SK-MEL-5 (cell line): ENCODE measurements around the gene RHBDD2. TPM values are rescaled to one million over a fixed set of nuclear protein-coding genes. Genes with fewer than 3 reads are reported as not detected.
"Not testable (repeated sequence)": the region's sequence is repeated elsewhere in the genome, so short reads cannot be mapped to it uniquely, and the experiment has no call there.

Experiments used
- DNase-seq: peaks from one replicate; pipeline ENCODE4 v3.0.0-alpha.2; 2016; ENCODE audit warnings: low read depth, low spot score
- in situ Hi-C: cut with HindIII; loops from 2 replicates; pipeline ENCODE4 v1.10.0; 2016; ENCODE audit warnings: low sequenced_read_pairs, high pct_unique_total_duplicates, low pct_unique_long_range_greater_than_20kb
- total RNA-seq: library from RNA; depleted of rRNA; stranded (reverse); fragments of >200 nt; shearing (Covaris generic); gene quantifications from 2 replicates; pipeline ENCODE4 v1.2.3, GENCODE V29; 2014

Gene RHBDD2
- total RNA-seq, 1 experiment from 2014 or later, result 70.4 TPM

DNA sequence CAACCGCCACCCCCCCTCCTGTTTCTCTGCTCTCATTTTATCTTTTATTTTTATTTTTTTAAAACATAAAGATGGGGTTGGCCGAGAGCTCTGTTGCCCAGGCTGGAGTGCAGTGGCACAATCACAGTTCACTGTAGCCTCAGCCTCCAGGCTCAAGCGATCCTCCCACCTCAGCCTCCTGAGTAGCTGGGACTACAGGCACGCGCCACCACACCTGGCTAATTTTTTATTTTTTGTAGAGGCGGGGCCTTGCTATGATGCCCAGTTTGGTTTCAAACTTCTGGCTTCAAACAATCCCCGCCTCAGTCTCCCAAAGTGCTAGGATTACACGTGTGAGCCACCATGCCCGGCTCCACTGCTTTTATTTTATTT lies 28.8 kb downstream of the RHBDD2 start:
- DNase-seq, in situ Hi-C loops: not testable (repeated sequence)

DNA sequence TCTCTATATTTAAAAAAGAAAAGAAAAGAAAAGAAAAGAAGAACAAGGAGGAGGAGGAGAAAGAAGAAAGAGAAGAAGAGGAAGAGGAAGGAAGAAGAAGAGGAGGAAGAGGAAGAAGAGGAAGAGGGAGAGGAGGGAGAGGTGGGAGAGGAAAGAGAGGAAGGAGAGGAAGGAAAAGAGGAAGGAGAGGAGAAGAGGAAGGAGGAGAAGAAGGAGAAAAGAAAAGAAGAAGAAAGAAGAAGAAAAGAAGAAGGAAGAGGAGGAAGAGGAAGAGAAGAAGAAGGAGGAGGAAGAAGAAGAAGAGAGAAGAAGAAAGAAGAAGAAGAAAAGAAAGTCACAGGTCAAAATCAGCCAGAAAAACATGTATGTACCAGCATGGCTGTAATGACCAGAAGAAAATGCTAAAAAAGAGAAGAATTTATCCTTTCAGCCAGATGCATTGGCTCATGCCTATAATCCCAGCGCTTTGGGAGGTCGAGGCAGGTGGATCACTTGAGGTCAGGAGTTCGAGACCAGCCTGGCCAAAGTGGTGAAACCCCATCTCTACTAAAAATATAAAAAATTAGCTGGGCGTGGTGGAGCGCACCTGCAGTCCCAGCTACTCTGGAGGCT lies 30.8 kb downstream of the RHBDD2 start:
- in situ Hi-C loops, result no loop called here
- no peak for DNase-seq

DNA sequence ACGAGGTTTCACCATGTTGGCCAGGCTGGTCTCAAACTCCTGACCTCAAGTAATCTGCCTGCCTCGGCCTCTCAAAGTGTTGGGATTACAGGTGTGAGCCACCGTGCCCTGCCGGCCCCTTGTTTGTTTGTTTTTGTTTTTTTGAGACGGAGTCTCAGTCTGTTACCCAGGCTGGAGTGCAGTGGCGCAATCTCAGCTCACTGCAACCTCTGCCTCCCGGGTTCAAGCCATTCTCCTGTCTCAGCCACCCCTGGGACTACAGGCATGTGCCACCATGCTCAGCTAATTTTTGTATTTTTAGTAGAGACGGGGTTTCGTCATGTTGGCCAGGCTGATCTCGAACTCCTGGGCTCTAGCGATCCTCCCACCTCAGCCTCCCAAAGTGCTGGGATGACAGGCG lies 32.4 kb downstream of the RHBDD2 start:
- in situ Hi-C loops, DNase-seq: not testable (repeated sequence)

DNA sequence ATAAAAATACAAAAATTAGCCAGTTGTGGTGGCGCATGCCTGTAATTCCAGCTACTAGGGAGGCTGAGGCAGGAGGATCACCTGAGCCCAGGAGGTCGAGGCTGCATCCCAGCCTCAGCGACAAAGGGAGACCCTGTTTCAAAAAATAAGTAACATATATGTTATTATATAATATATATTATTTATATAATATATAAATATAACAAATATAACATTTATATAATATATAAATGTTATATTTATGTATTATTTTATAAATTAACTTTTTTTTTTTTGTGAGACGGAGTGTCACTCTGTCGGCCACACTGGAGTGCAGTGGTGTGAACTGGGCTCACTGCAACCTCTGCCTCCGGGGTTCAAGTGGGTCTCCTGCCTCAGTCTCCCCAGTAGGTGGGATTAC lies 34.6 kb downstream of the RHBDD2 start:
- in situ Hi-C loops, result no loop called here
- no peak for DNase-seq

DNA sequence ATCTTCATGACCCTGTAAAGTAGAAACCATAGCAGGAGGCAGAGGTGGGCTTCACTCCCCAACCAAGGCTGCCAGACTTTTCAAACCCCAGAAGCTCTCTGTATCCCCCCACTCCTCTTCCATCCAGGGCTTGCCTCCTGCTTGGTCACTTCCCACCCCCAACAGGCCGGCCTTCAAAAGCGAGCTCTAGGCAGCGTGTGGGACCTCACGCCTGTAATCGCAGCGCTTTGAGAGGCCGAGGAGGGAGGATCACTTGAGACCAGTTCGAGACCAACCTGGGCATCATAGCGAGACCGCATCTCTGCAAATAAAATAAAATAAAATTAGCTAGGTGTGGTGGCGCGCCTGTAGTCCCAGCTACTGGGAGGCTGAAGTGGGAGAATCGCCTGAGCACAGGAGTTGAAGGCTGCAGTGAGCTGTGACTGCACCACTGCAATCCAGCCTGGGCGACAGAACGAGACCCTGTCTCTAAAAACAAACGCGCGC lies 35.4 kb downstream of the RHBDD2 start:
- DNase-seq, result peak; percentile 34
- in situ Hi-C loops, result no loop called here

DNA sequence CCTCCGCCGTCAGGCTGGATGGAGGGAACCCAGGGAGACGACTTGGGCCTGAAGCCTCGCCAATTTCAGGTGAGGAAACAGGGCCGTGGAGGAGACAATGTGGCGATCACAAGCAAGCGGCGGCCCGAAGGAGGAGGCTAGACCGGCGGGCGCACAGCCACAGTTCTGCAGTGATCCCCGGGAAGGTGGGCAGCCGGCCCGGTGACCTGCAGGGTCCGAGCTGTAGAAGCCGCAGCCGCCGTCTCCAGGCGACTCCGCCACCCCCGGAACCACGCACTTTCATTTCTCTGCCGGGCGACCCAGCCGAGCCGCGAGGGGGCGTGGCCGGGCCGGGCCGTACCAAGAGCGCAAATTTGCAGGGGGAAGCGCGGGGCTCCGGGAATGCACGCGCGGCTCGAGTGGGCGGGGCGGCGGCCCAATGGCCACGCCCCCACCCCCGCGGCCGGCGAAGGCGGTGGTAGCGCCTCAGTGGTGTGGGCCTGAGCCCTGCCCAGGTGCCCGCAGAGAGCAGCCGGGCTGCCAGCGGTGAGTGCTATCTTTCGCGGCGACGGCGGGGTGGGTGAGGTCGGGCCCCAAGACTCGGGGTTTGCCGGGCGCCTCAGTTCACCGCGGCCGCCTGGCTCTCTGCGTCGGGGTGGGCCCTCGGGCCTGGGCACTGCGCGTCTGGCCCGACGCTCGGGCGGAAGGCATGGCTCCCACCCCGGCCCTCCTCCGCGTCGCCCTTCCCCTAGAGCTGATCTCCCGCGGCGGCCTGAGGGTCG lies 36.0 kb downstream of the RHBDD2 start, which contains the start of gene POR:
Gene POR (plus strand): TSS at position 501 of the 761 bp plus-strand sequence. CDS start 38,847 bp downstream, outside the sequence.
- peak; percentile 91 for DNase-seq
- in situ Hi-C loops, result no loop called here

DNA sequence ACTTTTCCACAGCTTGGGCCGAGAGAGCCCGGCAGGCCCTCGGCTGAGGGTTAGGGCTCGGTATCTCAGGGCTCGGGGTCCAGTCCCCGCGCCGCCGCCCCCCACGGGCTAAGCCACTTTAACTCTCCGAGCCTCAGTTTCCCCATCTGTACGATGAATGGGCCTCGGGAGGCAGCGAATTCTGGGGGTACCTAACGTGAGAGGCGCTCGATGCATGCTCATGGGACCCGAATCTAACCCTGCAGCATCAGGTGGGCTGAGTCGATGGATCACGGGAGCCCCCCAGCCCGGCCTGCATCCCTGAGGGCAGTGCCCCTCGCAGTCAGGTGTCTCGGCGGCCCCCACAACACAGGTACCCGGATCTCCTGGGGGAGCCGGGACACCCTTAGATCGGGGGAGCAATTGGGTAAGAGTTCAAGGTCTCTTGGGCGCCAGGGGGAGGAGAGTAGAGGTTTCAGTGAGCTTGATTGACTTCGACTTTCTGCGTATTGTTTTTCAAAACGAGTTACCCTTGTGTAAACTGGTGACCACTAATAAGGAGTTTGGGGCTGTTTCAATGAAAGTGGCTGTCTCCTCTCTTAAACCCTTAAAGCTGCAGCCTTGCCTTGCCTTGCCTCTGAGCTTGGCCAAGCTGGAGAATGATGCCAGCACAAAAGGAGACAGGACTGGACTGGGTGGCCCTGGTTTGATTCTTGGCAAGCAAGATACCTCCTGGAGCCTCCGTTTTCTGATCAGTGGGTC lies 36.8 kb downstream of the RHBDD2 start:
- peak; percentile 35 for DNase-seq
- in situ Hi-C loops, result no loop called here

DNA sequence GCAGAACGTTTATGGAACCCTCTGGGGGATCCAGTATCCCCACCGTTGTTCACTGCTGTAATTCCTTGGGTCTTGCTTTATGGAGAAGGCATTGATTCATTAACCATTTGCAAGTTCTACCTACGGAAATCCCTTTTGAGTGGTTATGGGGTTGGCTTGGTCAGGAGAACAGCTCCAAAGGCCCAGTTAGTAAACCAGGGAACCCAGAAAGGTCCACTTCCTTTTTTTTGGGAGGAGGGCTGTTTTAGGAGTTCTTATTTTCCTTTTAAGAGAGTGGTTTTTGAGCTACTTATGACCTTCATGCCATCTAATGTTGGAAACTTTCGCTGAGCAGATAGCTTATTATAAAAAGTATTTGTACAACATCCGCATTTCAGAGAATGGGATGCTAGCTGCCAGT lies 37.4 kb downstream of the RHBDD2 start:
- in situ Hi-C loops, result no loop called here
- DNase-seq, result no peak

DNA sequence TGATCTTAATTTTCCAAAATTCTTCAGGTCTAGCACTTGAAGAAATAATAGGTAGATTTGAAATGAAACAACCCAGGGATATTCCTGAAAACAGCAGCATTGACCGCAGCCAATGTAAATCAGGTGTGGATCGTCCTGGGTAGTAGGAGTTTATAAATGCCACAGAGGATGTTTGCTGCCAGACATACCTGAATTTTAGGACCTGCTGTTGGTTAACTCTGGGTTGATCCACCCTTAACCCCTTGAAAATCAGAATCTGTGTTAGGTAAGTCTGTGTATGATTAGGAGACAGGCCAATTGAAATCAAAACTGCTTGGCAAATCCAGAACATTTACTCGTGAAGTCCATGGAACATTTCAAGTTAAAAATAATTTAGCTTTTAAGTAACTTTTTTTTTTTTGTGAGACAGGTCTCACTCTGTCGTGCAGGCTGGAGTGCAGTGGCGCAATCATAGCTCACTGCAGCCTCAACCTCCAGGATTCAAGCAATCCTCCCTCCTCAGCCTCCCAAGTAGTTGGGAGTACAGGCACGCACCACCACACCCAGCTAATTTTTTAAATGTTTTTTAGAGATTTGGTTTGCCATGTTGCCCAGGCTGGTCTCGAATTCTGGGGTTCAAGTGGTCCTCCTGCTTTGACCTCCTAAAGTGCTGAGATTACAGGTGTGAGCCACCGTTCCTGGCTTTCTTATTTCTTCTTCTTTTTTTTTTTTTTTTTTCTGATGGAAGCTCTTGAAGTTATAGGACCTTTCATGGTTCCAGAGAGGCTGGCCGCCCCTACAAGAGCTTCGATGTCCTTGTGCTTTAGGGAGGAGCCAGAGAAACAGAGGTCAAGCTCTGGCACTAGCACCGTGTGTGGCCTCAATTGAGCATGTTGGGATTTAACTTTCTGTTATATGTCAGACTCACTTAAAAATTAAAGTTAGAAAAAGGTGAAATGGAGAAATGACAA lies 38.1 kb downstream of the RHBDD2 start:
- DNase-seq, result no peak
- in situ Hi-C loops, result no loop called here

DNA sequence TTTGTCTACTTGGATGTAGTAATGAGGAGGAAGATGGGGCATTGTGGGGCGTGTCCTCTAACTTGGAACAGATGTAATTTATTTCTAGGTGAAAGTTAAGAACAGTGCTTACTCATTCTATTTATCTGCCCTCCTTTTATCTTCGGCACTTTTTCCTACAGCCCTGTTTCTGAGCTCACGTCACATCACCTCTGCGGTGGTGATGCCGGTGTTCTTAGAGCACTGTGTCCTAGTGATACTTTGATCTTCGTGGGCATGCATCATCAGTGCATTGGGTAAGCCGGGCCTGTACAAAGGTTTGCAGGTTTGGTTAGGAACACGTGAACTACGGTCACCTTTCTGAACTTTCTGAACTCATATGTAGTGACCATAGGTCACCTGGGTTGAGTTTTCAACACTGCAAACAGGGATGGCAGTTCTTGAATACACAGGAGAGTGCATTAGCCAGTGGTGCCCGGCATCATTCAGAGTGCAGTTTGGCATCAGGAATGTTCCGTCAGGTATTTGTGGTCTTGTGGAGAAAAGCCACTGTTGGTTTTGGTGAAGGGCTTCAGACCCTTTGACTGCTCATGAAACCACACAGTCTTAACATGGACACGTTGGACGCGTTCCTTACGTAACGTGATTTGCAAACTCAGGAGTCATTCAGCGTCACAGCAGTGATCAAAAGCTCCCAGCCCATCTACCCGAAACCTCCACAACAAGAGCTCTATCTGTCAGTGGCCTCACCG lies 41.8 kb downstream of the RHBDD2 start:
- in situ Hi-C loops, result no loop called here
- DNase-seq, result peak; percentile 76

DNA sequence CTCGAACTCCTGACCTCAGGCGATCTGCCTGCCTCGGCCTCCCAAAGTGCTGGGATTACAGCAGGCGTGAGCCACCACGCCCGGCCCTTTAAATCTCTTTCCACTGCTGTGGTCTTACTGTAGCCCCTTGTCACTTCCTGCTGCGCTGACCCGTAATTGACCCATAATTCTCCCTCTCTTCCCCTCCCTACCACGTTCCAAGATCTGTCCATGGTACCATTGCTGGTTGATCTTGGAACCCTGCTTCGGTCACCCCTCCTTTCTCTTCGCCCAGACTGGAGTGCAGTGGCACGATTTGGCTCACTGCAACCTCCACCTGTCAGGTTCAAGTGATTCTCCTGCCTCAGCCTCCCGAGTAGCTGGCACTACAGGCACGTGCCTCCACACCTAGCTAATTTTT lies 42.6 kb downstream of the RHBDD2 start:
- in situ Hi-C loops, result no loop called here
- DNase-seq, result no peak

DNA sequence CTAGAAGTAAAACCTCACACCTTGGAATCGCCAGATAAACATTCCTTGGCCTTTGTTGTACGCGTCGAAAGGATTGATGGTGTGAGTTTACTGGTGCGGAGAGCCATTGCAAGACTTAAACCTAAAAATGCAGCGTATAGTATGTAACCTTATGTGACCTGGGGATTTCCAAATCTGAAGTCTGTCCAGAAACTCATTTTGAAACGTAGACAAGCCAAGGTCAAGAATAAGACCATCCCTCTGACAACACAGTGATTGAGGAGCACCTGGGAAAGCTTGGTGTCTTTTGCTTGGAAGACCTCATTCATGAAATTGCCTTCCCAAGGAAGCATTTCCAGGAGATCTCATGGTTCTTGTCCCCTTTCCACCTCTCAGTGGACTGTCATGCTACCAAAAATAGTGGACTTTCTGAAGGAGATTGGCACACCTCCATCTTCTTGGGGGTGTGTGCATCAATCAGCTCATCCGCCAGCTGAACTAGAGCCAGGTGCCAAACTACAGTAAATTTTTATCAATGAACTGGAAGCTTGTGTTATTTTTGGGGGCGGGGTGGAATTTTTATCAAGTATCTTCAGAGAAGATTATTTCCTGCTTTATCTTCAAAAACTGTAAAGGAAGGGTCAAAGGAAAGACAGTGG lies 44.3 kb downstream of the RHBDD2 start:
- in situ Hi-C loops, result no loop called here
- DNase-seq, result no peak

DNA sequence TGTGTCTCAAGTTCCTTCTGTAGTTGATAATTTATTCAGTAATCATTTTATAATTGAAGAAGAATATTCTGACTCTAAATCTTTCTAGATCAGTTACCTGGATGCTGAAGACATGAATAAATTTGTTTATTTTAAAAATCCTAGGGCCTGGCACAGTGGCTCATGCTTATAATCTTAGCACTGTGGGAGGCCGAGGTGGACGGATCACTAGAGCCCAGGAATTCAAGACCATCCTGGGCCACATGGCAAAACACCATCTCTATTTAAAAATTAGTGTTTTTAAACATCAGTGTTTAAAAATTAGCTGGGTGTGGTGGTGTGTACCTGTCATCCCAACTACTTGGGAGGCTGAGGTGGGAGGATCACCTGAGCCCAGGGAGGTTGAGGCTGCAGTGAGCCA lies 45.4 kb downstream of the RHBDD2 start:
- DNase-seq, result no peak
- in situ Hi-C loops, result no loop called here

DNA sequence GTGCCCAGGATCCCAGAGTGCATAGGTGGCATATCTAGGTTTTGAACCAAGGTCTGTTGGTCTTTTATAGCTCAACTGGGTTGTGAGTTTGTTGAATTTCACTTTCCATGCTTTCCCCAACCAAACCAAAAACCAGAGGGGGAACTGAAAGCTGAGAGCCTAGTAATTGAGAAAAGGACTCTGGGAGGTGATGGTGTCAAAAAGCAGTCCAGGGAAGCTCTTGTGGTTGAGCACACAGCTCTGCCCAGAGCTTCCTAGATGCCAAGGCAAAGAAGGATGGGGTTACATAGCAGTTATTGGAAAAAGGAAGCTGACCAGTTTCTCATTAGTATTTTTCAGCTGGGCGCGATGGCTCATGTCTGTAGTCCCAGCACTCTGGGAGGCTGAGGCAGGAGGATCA lies 46.1 kb downstream of the RHBDD2 start:
- no peak for DNase-seq
- in situ Hi-C loops, result no loop called here

DNA sequence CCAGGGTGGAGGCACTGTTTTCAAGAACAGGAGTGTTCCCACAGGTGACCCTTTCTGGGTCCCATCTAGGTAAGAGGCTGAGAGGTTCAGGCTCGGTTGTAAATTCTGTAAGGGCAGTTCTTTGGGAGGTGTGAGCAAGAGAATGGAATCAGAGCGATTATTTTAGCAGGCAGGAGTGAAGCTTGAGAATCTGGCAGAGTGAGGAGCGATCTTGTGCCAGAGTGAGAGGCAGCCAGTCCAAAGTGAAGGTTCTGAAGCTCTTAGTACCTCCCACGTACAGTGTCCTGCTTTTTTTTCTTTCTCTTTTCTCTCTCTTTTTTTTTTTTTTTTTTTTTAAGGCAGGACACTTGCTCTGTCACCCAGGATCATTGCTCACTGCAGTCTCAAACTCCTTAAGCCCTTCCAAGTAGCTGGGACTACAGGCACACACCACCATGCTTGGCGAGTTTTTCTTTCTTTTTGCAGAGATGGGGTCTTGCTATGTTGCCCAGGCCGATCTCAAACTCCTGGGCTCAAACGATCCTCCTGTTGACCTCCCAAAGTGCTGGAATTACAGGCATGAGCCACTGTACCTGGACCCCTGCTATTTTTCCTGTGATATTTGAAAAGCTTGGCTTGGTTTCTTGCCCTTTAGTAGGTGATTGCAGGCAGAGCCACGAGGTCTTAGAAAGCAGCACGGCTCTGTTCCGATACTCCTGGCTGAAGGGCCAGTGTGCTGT lies 47.0 kb downstream of the RHBDD2 start:
- in situ Hi-C loops, result no loop called here

DNA sequence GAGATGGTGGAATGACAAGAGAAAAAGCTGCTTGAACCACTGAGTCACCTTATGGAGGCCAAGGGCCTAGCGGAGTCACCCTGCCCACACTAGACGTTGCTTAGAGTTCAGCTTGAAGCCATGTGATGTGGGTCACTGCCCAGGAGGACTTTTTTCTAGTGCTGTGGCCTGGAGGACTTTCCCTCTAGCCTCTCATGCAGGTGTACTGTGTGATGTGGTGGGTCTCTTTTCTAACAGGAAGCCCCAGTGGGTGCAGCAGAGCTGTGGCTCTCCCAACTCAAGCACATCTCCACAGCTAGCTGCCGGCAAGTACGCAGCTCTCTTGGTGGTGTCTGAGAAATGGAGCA lies 49.7 kb downstream of the RHBDD2 start:
- in situ Hi-C loops, result no loop called here
- no peak for DNase-seq

More for the DNA sequence above, 47.0 kb downstream of the RHBDD2 start:
- DNase-seq, result no peak
